A549 treated with AZD2906 at 1 μM for 4 hours (cell line): ENCODE data around the gene ADAD1. TPM values are rescaled to one million over a fixed set of nuclear protein-coding genes. Genes with fewer than 3 reads are reported as not detected.

Source experiments
- total RNA-seq: library from RNA; stranded (reverse); fragments of 200-300 nt; extraction: Qiagen RNA extraction; gene quantifications from 5 replicates; pipeline ENCODE4 v1.2.3, GENCODE V29; 2022

The ADAD1 gene
- not detected in 5 replicates for total RNA-seq

GRCh38 chr4:122378711-122379110 is at the start of gene ADAD1:
TSS of gene ADAD1 (plus strand) at chr4:122379011. CDS start at chr4:122380070, 1,059 bp downstream.

GRCh38 chr4:122456231-122457116 is 77.7 kb downstream of the ADAD1 start, which contains the start of gene IL2:
TSS of gene IL2 (minus strand) at chr4:122456725. CDS start at chr4:122456440, 285 bp downstream.

Other genes with a start within 250 kb of the ADAD1 start
- gene BLTP1, start 226.7 kb upstream of the ADAD1 start, total RNA-seq, result 5.1 to 9.6 TPM (median 7.7 TPM) in 5 replicates
- gene IL2, start 77.7 kb downstream of the ADAD1 start, total RNA-seq, result not detected in 5 replicates
- gene IL21, start 242.1 kb downstream of the ADAD1 start, total RNA-seq, result not detected in 5 replicates